Large intestine (tissue), 3 donors: Measurements from ENCODE around the gene SLTM. TPM values are rescaled to one million over a fixed set of nuclear protein-coding genes. Genes with fewer than 3 reads are reported as not detected.
"Not testable (repeated sequence)": the region's sequence is repeated elsewhere in the genome, so short reads cannot be mapped to it uniquely, and the experiment has no call there.

Source experiments
- DNase-seq, 2 donors: peaks; one replicate each; pipeline versions ENCODE4 v3.0.0 to v3.0.0-alpha.2; 2013
- H3K27ac ChIP-seq: one replicate; pipeline ENCODE4 v1.5.1; 2013; ENCODE audit warnings: low read length
- H3K27me3 ChIP-seq: 2 replicates; pipeline ENCODE4 v1.6.1; 2013; ENCODE audit warnings: low read length; ENCODE audit not compliant: control insufficient read depth, insufficient read depth
- H3K36me3 ChIP-seq: 2 replicates; pipeline ENCODE4 v1.6.1; 2013; ENCODE audit warnings: low read length; ENCODE audit not compliant: control insufficient read depth, insufficient read depth
- H3K4me1 ChIP-seq: one replicate; pipeline ENCODE4 v1.6.1; 2013; ENCODE audit warnings: low read length; ENCODE audit not compliant: control insufficient read depth, insufficient read depth
- H3K4me3 ChIP-seq: one replicate; pipeline ENCODE4 v1.5.1; 2013; ENCODE audit warnings: low read length
- H3K9me3 ChIP-seq: one replicate; pipeline ENCODE4 v1.6.1; 2013; ENCODE audit warnings: mild to moderate bottlenecking, low read depth, low read length, moderate library complexity; ENCODE audit not compliant: control insufficient read depth
- WGBS: methylation state at CpG from one replicate; pipeline ENCODE4 v1.1.5; 2013; ENCODE audit warnings: low lambda C conversion rate; ENCODE audit not compliant: insufficient coverage; 5-methylcytosine and 5-hydroxymethylcytosine counted together
- polyA plus RNA-seq: library from polyadenylated mRNA; unstranded; fragments of 120-200 nt; gene quantifications from one replicate; pipeline ENCODE4 v1.2.1, GENCODE V29; 2013

SLTM gene
- polyA plus RNA-seq, 1 donor = 92.9 TPM

DNA sequence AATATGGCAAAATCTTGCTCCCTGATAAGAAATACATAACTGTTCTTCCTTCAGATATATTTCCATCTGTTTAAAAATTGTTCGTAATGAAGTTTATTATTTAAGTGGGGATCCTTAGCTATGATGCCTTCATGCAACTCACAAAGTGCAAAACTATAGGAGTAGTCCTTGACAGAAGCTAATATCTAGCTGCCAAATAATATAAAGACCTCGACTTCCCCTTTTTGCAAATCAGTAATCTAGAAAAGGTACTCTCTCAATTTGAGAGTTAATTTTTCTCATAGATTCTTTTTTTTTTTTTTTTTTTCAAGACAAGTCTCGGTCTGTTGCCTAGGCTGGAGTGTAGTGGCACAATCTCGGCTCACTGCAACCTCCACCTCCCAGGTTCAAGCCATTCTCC, 23.0 kb downstream of the SLTM start:
- 100% methylated on average over 1 of the region's 4 CpGs for WGBS
- H3K36me3 ChIP-seq = peaks cover 33% of the 10 kb centered on the region

DNA sequence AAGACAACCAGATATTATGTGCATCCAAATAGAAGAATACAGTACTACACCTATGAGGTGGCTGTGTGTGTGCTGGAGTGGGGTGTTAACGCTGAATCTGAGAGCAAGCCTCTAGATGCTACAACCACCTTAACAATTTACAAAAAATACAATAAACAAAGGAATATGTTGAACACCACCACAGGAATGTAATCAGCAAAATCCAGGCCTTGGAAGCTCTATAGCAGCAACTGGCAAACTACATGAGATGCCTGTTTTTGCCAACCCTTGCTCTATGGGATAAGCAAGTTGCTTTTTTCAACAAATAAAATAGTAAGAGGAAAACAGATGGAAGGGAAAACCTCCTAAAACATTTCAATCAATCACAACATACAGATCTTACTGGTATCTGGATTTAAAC, 23.9 kb downstream of the SLTM start:
- no CpG with 5 or more reads among the region's 1 CpG for WGBS
- DNase-seq = no peak
- H3K4me3 ChIP-seq = no peak overlapping the region
- H3K36me3 ChIP-seq = peaks cover 36% of the 10 kb centered on the region
- H3K27ac ChIP-seq = no peak overlapping the region
- no peaks in the 10 kb centered on the region for H3K27me3 ChIP-seq
- no peaks in the 10 kb centered on the region for H3K4me1 ChIP-seq
- no peaks in the 10 kb centered on the region for H3K9me3 ChIP-seq

More for the DNA sequence above, 23.0 kb downstream of the SLTM start:
- no peaks in the 10 kb centered on the region for H3K27me3 ChIP-seq
- no peak overlapping the region for H3K4me3 ChIP-seq
- no peaks in the 10 kb centered on the region for H3K9me3 ChIP-seq
- DNase-seq = no peak
- no peaks in the 10 kb centered on the region for H3K4me1 ChIP-seq
- H3K27ac ChIP-seq = no peak overlapping the region

DNA sequence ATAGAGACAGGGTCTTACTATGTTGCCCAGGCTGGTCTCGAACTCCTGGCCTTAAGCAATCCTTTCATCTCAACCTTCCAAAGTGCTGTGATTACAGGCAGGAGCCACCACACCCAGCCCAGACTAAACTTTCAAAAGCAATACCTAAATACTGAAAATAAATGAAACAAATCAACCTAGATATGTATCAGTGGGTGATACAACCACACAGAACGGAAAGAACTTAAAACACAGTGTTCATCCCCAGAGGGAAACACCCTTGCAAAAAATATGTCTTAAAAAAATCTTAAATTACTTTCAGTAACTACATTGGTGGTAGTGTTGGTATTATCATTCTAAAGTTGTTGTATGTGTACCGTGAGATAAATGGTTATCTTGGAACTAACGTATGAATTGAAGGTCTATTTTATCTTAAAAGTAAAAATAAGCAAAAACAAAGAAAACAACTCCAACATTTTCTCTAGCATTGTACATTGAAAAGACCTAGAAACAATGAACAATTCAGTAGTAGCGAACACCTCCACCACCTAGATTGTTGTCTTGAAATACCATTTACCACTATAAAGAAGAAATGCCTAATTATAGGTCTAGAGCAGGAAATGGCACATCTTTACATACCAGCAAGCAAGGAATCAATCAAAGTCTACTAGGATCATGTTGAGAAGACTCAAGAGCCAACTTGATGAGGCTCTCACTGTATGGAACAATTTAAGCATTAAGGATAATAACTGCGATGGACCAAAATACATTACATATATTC, 24.7 kb downstream of the SLTM start:
- WGBS = 100% methylated on average over 2 of the region's 6 CpGs
- H3K36me3 ChIP-seq = peaks cover 40% of the 10 kb centered on the region
- H3K4me1 ChIP-seq = no peaks in the 10 kb centered on the region

DNA sequence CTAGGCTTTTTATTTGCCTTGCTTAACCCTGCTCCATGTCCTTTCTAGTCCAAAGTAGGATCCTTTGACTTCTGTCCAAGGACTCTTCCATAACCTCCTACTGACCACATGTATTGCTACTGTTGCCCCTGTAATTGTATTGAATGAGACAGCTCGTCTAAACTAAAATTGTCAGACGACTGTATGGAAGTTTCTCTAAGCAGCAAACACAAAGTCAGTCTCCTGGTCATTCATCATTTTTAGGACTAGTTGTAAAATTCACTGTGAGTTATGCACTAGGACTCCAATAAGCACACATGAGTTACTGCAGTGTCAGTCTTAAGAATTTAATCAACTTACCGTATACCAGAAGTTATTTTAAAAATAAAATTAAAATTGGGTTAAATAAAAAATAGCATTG, 32.8 kb downstream of the SLTM start:
- H3K27me3 ChIP-seq = no peaks in the 10 kb centered on the region
- DNase-seq = no peak
- no peak overlapping the region for H3K27ac ChIP-seq
- peaks cover 46% of the 10 kb centered on the region for H3K36me3 ChIP-seq
- WGBS = no CpG with 5 or more reads among the region's 3 CpGs
- no peaks in the 10 kb centered on the region for H3K4me1 ChIP-seq
- H3K9me3 ChIP-seq = no peaks in the 10 kb centered on the region
- H3K4me3 ChIP-seq = no peak overlapping the region

More for the DNA sequence above, 24.7 kb downstream of the SLTM start:
- Histone ChIP-seq H3K27ac (no peak overlapping the region), H3K4me3 (no peak overlapping the region), H3K9me3 (no peaks in the 10 kb centered on the region), H3K27me3 (no peaks in the 10 kb centered on the region)
- no peak for DNase-seq

DNA sequence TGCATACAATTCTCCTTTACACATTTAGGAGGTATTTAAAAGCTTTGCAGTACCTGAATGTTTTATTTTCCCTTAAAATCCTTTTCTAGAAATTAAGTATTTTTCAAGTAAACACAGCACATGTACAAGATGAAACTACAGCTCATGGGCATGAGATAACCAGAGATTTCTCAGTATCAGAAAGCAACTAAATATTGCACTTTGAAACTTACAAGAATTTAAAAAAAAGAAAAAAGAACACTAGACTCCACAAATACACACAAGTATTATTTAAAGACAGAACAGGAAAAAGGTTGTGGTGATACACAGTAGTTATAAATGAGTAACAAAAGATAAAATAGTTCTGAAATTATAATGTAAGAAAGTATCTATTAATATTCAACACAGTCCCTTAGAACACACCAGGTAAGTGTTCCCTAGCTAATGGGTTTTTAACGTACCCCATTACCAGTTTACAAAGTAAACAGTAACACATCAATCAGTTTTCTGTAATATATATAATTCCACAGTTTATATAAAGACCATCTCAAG, 35.3 kb downstream of the SLTM start:
- 100% methylated on average over 1 of the region's 1 CpG for WGBS
- no peak for DNase-seq
- Histone ChIP-seq H3K9me3 (no peaks in the 10 kb centered on the region), H3K4me1 (no peaks in the 10 kb centered on the region), H3K36me3 (peaks cover 45% of the 10 kb centered on the region), H3K4me3 (no peak overlapping the region), H3K27me3 (no peaks in the 10 kb centered on the region), H3K27ac (no peak overlapping the region)

DNA sequence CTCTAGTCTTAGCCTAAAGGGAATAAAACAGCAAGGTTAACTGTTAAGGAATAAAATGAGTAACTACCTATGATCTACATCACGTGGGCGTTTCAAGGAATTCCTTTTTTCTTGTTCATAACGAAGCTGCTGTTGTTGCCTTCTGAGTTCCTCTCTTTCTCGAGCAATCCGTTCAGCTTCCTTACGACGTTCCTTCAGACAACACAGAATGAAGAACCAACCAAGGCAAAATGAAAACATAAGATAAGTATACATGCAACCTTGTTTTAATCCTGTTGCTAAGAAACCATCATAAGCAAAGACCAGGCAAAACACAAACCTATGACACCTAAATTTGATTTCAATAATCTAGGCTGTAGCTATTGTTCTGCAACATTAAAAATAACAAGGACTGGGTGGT, 44.1 kb downstream of the SLTM start:
- no peaks in the 10 kb centered on the region for H3K4me1 ChIP-seq
- no peak overlapping the region for H3K27ac ChIP-seq
- H3K4me3 ChIP-seq = no peak overlapping the region
- DNase-seq = no peak
- 89% methylated on average over 5 of the region's 7 CpGs for WGBS
- no peaks in the 10 kb centered on the region for H3K9me3 ChIP-seq
- H3K27me3 ChIP-seq = no peaks in the 10 kb centered on the region
- peaks cover 75% of the 10 kb centered on the region for H3K36me3 ChIP-seq

DNA sequence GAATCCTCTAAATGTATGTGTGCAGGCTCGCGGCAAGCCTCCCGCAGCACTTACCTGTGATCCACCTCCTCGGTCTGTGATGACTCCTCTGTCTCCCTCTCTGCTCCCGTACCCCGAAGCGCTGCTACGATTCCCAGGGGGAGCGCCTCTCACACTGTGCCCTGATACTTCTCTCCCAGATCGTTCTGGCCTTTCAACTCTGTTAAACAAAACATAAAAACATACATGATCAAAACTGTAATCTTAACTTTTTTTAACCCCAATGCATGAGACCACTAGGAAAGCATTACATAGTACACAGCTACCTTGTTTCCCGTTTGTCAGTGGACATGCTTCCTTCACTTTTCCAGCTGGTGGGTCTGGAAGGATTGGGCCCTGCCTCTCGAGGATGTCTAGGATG, 46.6 kb downstream of the SLTM start:
- Histone ChIP-seq H3K27ac (no peak overlapping the region), H3K4me1 (no peaks in the 10 kb centered on the region), H3K36me3 (peaks cover 82% of the 10 kb centered on the region), H3K4me3 (no peak overlapping the region), H3K9me3 (no peaks in the 10 kb centered on the region), H3K27me3 (no peaks in the 10 kb centered on the region)
- DNase-seq = no peak
- WGBS = 96% methylated on average over 5 of the region's 12 CpGs

DNA sequence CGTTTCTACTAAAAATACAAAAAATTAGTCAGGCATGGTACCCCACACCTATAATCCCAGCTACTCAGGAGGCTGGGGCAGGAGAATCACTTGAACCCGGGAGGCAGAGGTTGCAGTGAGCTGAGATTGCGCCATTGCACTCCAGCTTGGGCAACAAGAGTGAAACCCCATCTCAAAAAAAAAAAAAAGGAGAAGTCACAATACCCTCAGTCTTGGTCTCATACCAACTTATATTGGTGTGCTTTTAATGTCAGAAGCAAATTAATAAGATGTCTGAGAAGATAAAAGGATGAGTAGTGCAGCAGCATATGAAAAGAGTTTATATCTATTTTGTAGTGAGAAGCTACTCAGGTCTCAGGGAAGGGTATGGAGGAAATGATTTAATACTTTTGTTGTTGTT, 49.6 kb downstream of the SLTM start:
- H3K36me3 ChIP-seq = peaks cover 89% of the 10 kb centered on the region
- not testable (repeated sequence) for DNase-seq, H3K9me3 ChIP-seq, H3K4me3 ChIP-seq, H3K27me3 ChIP-seq, H3K27ac ChIP-seq, H3K4me1 ChIP-seq
- WGBS = no CpG with 5 or more reads among the region's 3 CpGs

DNA sequence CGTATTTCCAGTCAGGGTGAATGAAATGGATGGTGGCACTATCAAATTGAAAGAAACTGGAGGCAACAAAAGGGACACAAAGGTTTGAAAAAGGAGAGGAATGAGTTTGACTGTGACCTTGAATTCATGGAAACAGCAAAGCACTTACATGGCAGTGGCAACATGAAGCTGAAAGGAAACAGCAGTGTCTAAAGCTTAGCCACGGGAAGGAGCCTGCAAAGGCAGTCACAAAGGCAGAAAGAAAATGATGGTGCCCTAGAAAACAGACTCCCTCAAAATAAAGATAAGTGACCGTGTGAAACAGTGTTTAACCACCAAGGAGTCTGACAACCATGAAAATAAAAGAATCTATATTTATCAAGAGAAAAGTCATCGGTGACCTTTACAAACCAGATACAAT, 51.2 kb downstream of the SLTM start:
- no peak overlapping the region for H3K4me3 ChIP-seq
- H3K27ac ChIP-seq = no peak overlapping the region
- H3K27me3 ChIP-seq = no peaks in the 10 kb centered on the region
- H3K4me1 ChIP-seq = no peaks in the 10 kb centered on the region
- no peak for DNase-seq
- H3K9me3 ChIP-seq = no peaks in the 10 kb centered on the region
- WGBS = 71% methylated on average over 2 of the region's 4 CpGs
- H3K36me3 ChIP-seq = peaks cover 90% of the 10 kb centered on the region

DNA sequence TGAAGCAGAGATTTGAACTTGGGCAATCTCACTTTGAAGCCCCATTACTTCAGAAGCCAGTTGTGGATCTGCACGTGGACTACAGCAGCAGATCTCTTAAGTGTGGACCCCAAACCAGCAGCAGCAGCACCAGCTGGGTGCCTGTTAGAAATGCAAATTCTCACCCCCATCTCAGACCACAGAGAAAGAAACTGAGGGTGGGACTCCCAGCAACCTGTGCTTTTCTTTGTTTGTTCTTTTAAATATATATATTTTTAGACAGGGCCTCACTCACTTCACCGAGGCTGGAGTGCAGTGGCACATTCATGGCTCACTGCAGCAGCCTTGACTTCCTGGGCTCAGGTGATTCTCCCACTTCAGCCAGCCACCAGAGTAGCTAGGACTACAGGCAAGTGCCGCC, 53.2 kb downstream of the SLTM start:
- H3K4me1 ChIP-seq = no peaks in the 10 kb centered on the region
- H3K36me3 ChIP-seq = peaks cover 74% of the 10 kb centered on the region
- no peak for DNase-seq
- no peak overlapping the region for H3K4me3 ChIP-seq
- no peak overlapping the region for H3K27ac ChIP-seq
- no peaks in the 10 kb centered on the region for H3K9me3 ChIP-seq
- no peaks in the 10 kb centered on the region for H3K27me3 ChIP-seq
- no CpG with 5 or more reads among the region's 3 CpGs for WGBS
